ENCODE data around the gene NSA2.

The NSA2 gene

DNA sequence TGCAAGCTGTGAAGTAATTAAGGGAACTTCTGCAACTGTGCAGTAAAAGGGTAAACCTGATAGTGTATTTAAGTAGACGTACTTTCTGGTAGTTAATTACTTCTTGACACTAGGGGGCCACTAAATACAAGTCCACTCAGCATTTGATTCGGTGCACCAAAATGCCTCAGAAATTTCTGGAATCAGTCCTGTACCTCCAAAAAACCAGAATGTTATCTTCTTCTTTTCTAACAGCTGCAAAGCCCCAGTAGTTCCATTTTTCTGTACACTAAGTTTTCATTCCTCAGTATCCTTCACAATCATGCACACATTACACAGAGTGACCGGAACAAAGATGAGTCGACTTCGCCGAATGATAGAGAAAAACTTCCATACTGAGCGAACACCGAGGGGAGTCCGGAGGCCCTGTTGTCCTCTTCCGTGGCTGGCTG is 616 bp upstream of the NSA2 start:
- H2BK12ac ChIP-seq (ENCODE audit: low read length in 2 of 2): peak overlapping the region in 1 of 2 experiments; percentile 10
- WGBS: 4% methylated on average over 10 of the region's 10 CpGs
- H3K14ac ChIP-seq (ENCODE audit: low read length in 2 of 2): peak overlapping the region in 1 of 2 experiments; percentile 98
- peak; percentile 75 for DNase-seq
- no peaks in the 10 kb centered on the region for H3K27me3 ChIP-seq (ENCODE audit: control insufficient read depth in 1 of 2, insufficient read depth in 1 of 2, low read length in 2 of 2)
- H3K9me3 ChIP-seq (ENCODE audit: control insufficient read depth, low read length): no peaks in the 10 kb centered on the region
- peak overlapping the region in 1 of 2 experiments; percentile 57 for H3K23ac ChIP-seq (ENCODE audit: low read length in 2 of 2)
- H3K27ac ChIP-seq (ENCODE audit: low read length, poor library complexity, severe bottlenecking): peak overlapping the region; percentile 46
- no peak overlapping the region for H4K8ac ChIP-seq (ENCODE audit: low read length)
- peaks cover 9% of the 10 kb centered on the region for H3K4me1 ChIP-seq (ENCODE audit: control insufficient read depth, insufficient read depth, low read depth, low read length)
- H2AFZ ChIP-seq (ENCODE audit: low read depth, low read length): peak overlapping the region; percentile 97
- no peak overlapping the region for H2AK5ac ChIP-seq (ENCODE audit: low read length, severe bottlenecking)
- no peak overlapping the region for H2BK120ac ChIP-seq (ENCODE audit: low read depth, low read length)
- H3K4me2 ChIP-seq (ENCODE audit: low read length, poor library complexity, severe bottlenecking): peak overlapping the region; percentile 82
- peaks cover 19% of the 10 kb centered on the region for H3K79me1 ChIP-seq (replicated peaks; ENCODE audit: low read length, poor library complexity, severe bottlenecking)
- no peak overlapping the region for H2BK5ac ChIP-seq (ENCODE audit: low read depth, low read length, poor library complexity, severe bottlenecking)
- H3K9ac ChIP-seq (ENCODE audit: low read length): peak overlapping the region; percentile 93
- H2BK15ac ChIP-seq (ENCODE audit: low read depth, poor library complexity, severe bottlenecking): no peak overlapping the region
- H3K36me3 ChIP-seq (ENCODE audit: control insufficient read depth in 1 of 2, insufficient read depth in 2 of 2, low read depth in 1 of 2, low read length in 2 of 2): peaks cover 4 to 34% of the 10 kb centered on the region in 2 experiments
- peak overlapping the region in 1 of 2 experiments; percentile 95 for H3K18ac ChIP-seq (ENCODE audit: low read depth in 1 of 2, low read length in 2 of 2)
- peak overlapping the region in 1 of 2 experiments; percentile 96 for H3K4ac ChIP-seq (ENCODE audit: low read depth in 1 of 2, low read length in 2 of 2)
- H4K91ac ChIP-seq (ENCODE audit: low read length): no peak overlapping the region
- peak overlapping the region; percentile 83 to 98 for H3K4me3 ChIP-seq (ENCODE audit: insufficient read depth in 1 of 2, low read depth in 1 of 2, low read length in 2 of 2)

DNA sequence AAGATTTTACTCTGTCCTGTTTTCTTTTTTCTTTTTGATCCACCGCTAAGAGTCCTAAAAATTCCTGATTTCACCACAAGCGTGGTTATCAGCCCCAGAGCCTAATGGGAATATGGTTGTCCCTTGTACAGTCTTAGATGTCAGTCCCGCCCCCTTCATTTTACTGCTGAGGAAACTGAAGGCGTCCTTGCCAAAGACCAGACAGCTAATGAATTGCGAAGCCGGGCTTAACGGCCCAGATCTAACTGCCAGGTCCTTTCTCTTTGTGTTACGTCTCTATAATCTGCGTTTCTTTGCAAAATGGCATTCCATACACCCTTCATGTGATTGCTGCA is 497 bp downstream of the NSA2 start:
- Histone ChIP-seq H3K4me3 (ENCODE audit: insufficient read depth in 1 of 2, low read depth in 1 of 2, low read length in 2 of 2) (peak overlapping the region; percentile 95 to 98), H3K4me2 (ENCODE audit: low read length, poor library complexity, severe bottlenecking) (peak overlapping the region; percentile 94), H3K4me1 (ENCODE audit: control insufficient read depth, insufficient read depth, low read depth, low read length) (peaks cover 9% of the 10 kb centered on the region), H3K14ac (ENCODE audit: low read length in 2 of 2) (peak overlapping the region in 1 of 2 experiments; percentile 60), H4K8ac (ENCODE audit: low read length) (no peak overlapping the region), H3K36me3 (ENCODE audit: control insufficient read depth in 1 of 2, insufficient read depth in 2 of 2, low read depth in 1 of 2, low read length in 2 of 2) (peaks cover 4 to 31% of the 10 kb centered on the region in 2 experiments), H3K27ac (ENCODE audit: low read length, poor library complexity, severe bottlenecking) (peak overlapping the region; percentile 68), H3K27me3 (ENCODE audit: control insufficient read depth in 1 of 2, insufficient read depth in 1 of 2, low read length in 2 of 2) (no peaks in the 10 kb centered on the region), H3K23ac (ENCODE audit: low read length in 2 of 2) (no peak overlapping the region), H2BK15ac (ENCODE audit: low read depth, poor library complexity, severe bottlenecking) (no peak overlapping the region), H3K79me1 (replicated peaks; ENCODE audit: low read length, poor library complexity, severe bottlenecking) (peaks cover 13% of the 10 kb centered on the region), H2AFZ (ENCODE audit: low read depth, low read length) (no peak overlapping the region), H4K91ac (ENCODE audit: low read length) (no peak overlapping the region), H2BK5ac (ENCODE audit: low read depth, low read length, poor library complexity, severe bottlenecking) (no peak overlapping the region), H2BK12ac (ENCODE audit: low read length in 2 of 2) (no peak overlapping the region), H3K9ac (ENCODE audit: low read length) (peak overlapping the region; percentile 93), H2BK120ac (ENCODE audit: low read depth, low read length) (no peak overlapping the region), H2AK5ac (ENCODE audit: low read length, severe bottlenecking) (peak overlapping the region; percentile 16), H3K9me3 (ENCODE audit: control insufficient read depth, low read length) (no peaks in the 10 kb centered on the region), H3K18ac (ENCODE audit: low read depth in 1 of 2, low read length in 2 of 2) (peak overlapping the region in 1 of 2 experiments; percentile 61), H3K4ac (ENCODE audit: low read depth in 1 of 2, low read length in 2 of 2) (peak overlapping the region in 1 of 2 experiments; percentile 95)
- DNase-seq: peak; percentile 80
- WGBS: 5% methylated on average over 8 of the region's 9 CpGs

DNA sequence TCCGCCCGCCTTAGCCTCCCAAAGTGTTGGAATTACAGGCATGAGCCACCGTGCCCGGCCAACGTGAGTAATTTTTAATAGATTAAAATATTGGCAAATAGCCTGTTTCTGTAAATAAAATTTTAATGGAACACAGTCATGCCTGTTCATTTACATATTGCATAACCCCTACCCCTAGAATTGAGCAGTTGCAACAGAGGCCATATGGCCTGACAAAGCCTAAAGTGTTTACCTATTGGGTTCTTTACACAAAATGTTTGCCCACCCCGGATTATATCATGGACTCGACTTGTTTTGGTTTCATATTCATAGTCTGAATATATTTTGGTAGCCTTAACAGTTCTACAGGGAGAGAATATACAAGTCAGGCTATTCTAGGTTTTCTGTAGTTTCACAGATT is 5.3 kb downstream of the NSA2 start:
- Histone ChIP-seq H3K36me3 (ENCODE audit: control insufficient read depth in 1 of 2, insufficient read depth in 2 of 2, low read depth in 1 of 2, low read length in 2 of 2) (peaks cover 22 to 77% of the 10 kb centered on the region in 2 experiments), H3K9ac (ENCODE audit: low read length) (no peak overlapping the region), H3K27ac (ENCODE audit: low read length, poor library complexity, severe bottlenecking) (no peak overlapping the region), H4K8ac (ENCODE audit: low read length) (no peak overlapping the region), H3K4me1 (ENCODE audit: control insufficient read depth, insufficient read depth, low read depth, low read length) (no peaks in the 10 kb centered on the region), H2BK5ac (ENCODE audit: low read depth, low read length, poor library complexity, severe bottlenecking) (no peak overlapping the region), H3K79me1 (replicated peaks; ENCODE audit: low read length, poor library complexity, severe bottlenecking) (peaks cover 14% of the 10 kb centered on the region), H3K23ac (ENCODE audit: low read length in 2 of 2) (no peak overlapping the region), H2AFZ (ENCODE audit: low read depth, low read length) (no peak overlapping the region), H3K9me3 (ENCODE audit: control insufficient read depth, low read length) (no peaks in the 10 kb centered on the region), H3K4me2 (ENCODE audit: low read length, poor library complexity, severe bottlenecking) (no peak overlapping the region), H2BK120ac (ENCODE audit: low read depth, low read length) (no peak overlapping the region), H3K4me3 (ENCODE audit: insufficient read depth in 1 of 2, low read depth in 1 of 2, low read length in 2 of 2) (no peak overlapping the region), H3K4ac (ENCODE audit: low read depth in 1 of 2, low read length in 2 of 2) (no peak overlapping the region), H2BK12ac (ENCODE audit: low read length in 2 of 2) (no peak overlapping the region), H3K18ac (ENCODE audit: low read depth in 1 of 2, low read length in 2 of 2) (no peak overlapping the region), H2AK5ac (ENCODE audit: low read length, severe bottlenecking) (no peak overlapping the region), H3K14ac (ENCODE audit: low read length in 2 of 2) (no peak overlapping the region), H3K27me3 (ENCODE audit: control insufficient read depth in 1 of 2, insufficient read depth in 1 of 2, low read length in 2 of 2) (no peaks in the 10 kb centered on the region), H2BK15ac (ENCODE audit: low read depth, poor library complexity, severe bottlenecking) (no peak overlapping the region), H4K91ac (ENCODE audit: low read length) (no peak overlapping the region)
- peak; percentile 13 for DNase-seq
- 93% methylated on average over 4 of the region's 7 CpGs for WGBS

DNA sequence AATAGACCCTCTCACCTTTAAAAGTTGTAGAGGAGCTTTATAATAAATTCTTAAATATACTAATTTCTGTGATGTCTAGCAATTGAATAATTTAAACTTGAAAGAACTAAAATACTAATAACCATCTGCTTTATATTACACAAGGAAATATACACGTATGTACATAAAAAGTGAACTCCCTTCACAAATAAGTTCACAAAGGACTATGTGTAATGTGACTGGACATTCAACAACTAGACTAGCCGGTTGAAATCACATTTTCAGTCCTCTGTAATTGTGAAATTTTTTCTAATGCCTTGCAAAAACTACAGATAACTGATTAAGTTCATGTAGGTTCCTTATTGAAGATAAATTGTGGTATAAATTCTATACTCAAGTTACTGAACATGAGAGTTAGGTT is 11.6 kb downstream of the NSA2 start:
- Histone ChIP-seq H2BK15ac (ENCODE audit: low read depth, poor library complexity, severe bottlenecking) (no peak overlapping the region), H3K27me3 (ENCODE audit: control insufficient read depth in 1 of 2, insufficient read depth in 1 of 2, low read length in 2 of 2) (no peaks in the 10 kb centered on the region), H4K8ac (ENCODE audit: low read length) (no peak overlapping the region), H3K79me1 (replicated peaks; ENCODE audit: low read length, poor library complexity, severe bottlenecking) (peaks cover 6% of the 10 kb centered on the region), H2AK5ac (ENCODE audit: low read length, severe bottlenecking) (no peak overlapping the region), H3K23ac (ENCODE audit: low read length in 2 of 2) (no peak overlapping the region), H3K4ac (ENCODE audit: low read depth in 1 of 2, low read length in 2 of 2) (no peak overlapping the region), H2BK12ac (ENCODE audit: low read length in 2 of 2) (no peak overlapping the region), H3K4me2 (ENCODE audit: low read length, poor library complexity, severe bottlenecking) (no peak overlapping the region), H3K36me3 (ENCODE audit: control insufficient read depth in 1 of 2, insufficient read depth in 2 of 2, low read depth in 1 of 2, low read length in 2 of 2) (peaks cover 15 to 46% of the 10 kb centered on the region in 2 experiments), H4K91ac (ENCODE audit: low read length) (no peak overlapping the region), H3K9me3 (ENCODE audit: control insufficient read depth, low read length) (no peaks in the 10 kb centered on the region), H3K9ac (ENCODE audit: low read length) (no peak overlapping the region), H3K18ac (ENCODE audit: low read depth in 1 of 2, low read length in 2 of 2) (no peak overlapping the region), H3K4me3 (ENCODE audit: insufficient read depth in 1 of 2, low read depth in 1 of 2, low read length in 2 of 2) (no peak overlapping the region), H2BK5ac (ENCODE audit: low read depth, low read length, poor library complexity, severe bottlenecking) (no peak overlapping the region), H3K14ac (ENCODE audit: low read length in 2 of 2) (no peak overlapping the region), H3K4me1 (ENCODE audit: control insufficient read depth, insufficient read depth, low read depth, low read length) (no peaks in the 10 kb centered on the region), H2BK120ac (ENCODE audit: low read depth, low read length) (no peak overlapping the region), H3K27ac (ENCODE audit: low read length, poor library complexity, severe bottlenecking) (no peak overlapping the region), H2AFZ (ENCODE audit: low read depth, low read length) (no peak overlapping the region)
- DNase-seq: no peak
- no CpG with 5 or more reads among the region's 2 CpGs for WGBS

Measured in mesenchymal stem cell (in vitro differentiated cells and primary cell).